ENCODE measurements around the gene INF2.

The INF2 gene

GRCh38 chr14:104694991-104695659 is 5.7 kb downstream of the INF2 start:
- no peaks in the 10 kb centered on the region for H4K20me1 ChIP-seq (ENCODE audit: insufficient read depth, low read length)
- no peaks in the 10 kb centered on the region for H3K36me3 ChIP-seq (ENCODE audit: insufficient read depth, low read length)
- no peak overlapping the region for H3K9ac ChIP-seq (ENCODE audit: low read length)
- peaks cover 3% of the 10 kb centered on the region for H3K4me1 ChIP-seq (ENCODE audit: insufficient read depth, low read length, severe bottlenecking)
- H3K9me2 ChIP-seq (ENCODE audit: low read depth, low read length) = no peaks in the 10 kb centered on the region
- H3F3A ChIP-seq (ENCODE audit: insufficient read depth, low read length) = no peaks in the 10 kb centered on the region
- 0 out of 2 replicates have a peak, but pooled peaks cover 9% of the 10 kb centered on the region for H3K27me3 ChIP-seq (ENCODE audit: insufficient read depth, low read length)
- H3K9me3 ChIP-seq (ENCODE audit: low read length) = no peaks in the 10 kb centered on the region
- no peak overlapping the region for H3K4me2 ChIP-seq (ENCODE audit: low read length)
- H2AFZ ChIP-seq (ENCODE audit: low read length) = no peak overlapping the region
- H3K27ac ChIP-seq (ENCODE audit: low read depth, low read length, poor library complexity, severe bottlenecking) = no peak overlapping the region
- no peak for TF ChIP-seq CTCF (IDR thresholded peaks at IDR 0.05; ENCODE audit: low read length)
- no peak for TF ChIP-seq EZH2 (IDR thresholded peaks at IDR 0.05; ENCODE audit: borderline replicate concordance, low read length)
- H3K79me2 ChIP-seq (ENCODE audit: insufficient read depth, low read length) = no peaks in the 10 kb centered on the region
- no peak overlapping the region for H3K4me3 ChIP-seq (ENCODE audit: low read depth, low read length, poor library complexity, severe bottlenecking)

GRCh38 chr14:104695660-104696000 is 6.2 kb downstream of the INF2 start:
- no peak for TF ChIP-seq EZH2 (IDR thresholded peaks at IDR 0.05; ENCODE audit: borderline replicate concordance, low read length)
- no peak for TF ChIP-seq CTCF (IDR thresholded peaks at IDR 0.05; ENCODE audit: low read length)
- Histone ChIP-seq H3K4me1 (ENCODE audit: insufficient read depth, low read length, severe bottlenecking) (no peaks in the 10 kb centered on the region), H2AFZ (ENCODE audit: low read length) (no peak overlapping the region), H3K4me3 (ENCODE audit: low read depth, low read length, poor library complexity, severe bottlenecking) (no peak overlapping the region), H3K9me3 (ENCODE audit: low read length) (no peaks in the 10 kb centered on the region), H3K36me3 (ENCODE audit: insufficient read depth, low read length) (no peaks in the 10 kb centered on the region), H3K4me2 (ENCODE audit: low read length) (no peak overlapping the region), H3K9me2 (ENCODE audit: low read depth, low read length) (no peaks in the 10 kb centered on the region), H3K27me3 (ENCODE audit: insufficient read depth, low read length) (0 out of 2 replicates have a peak, but pooled peaks cover 5% of the 10 kb centered on the region), H3K9ac (ENCODE audit: low read length) (no peak overlapping the region), H3F3A (ENCODE audit: insufficient read depth, low read length) (no peaks in the 10 kb centered on the region), H3K79me2 (ENCODE audit: insufficient read depth, low read length) (no peaks in the 10 kb centered on the region), H3K27ac (ENCODE audit: low read depth, low read length, poor library complexity, severe bottlenecking) (no peak overlapping the region), H4K20me1 (ENCODE audit: insufficient read depth, low read length) (no peaks in the 10 kb centered on the region)

- no peak overlapping the region for H2AFZ ChIP-seq (ENCODE audit: low read length)
- no peak overlapping the region for H3K27ac ChIP-seq (ENCODE audit: low read depth, low read length, poor library complexity, severe bottlenecking)
- no peaks in the 10 kb centered on the region for H4K20me1 ChIP-seq (ENCODE audit: insufficient read depth, low read length)
- H3K9me2 ChIP-seq (ENCODE audit: low read depth, low read length) = no peaks in the 10 kb centered on the region
- no peaks in the 10 kb centered on the region for H3K36me3 ChIP-seq (ENCODE audit: insufficient read depth, low read length)
- H3K4me3 ChIP-seq (ENCODE audit: low read depth, low read length, poor library complexity, severe bottlenecking) = no peak overlapping the region
- 0 out of 2 replicates have a peak, but pooled peaks cover 5% of the 10 kb centered on the region for H3K27me3 ChIP-seq (ENCODE audit: insufficient read depth, low read length)
- no peaks in the 10 kb centered on the region for H3F3A ChIP-seq (ENCODE audit: insufficient read depth, low read length)
- TF ChIP-seq CTCF (IDR thresholded peaks at IDR 0.05; ENCODE audit: low read length) (no peak), EZH2 (IDR thresholded peaks at IDR 0.05; ENCODE audit: borderline replicate concordance, low read length) (no peak)
- no peaks in the 10 kb centered on the region for H3K4me1 ChIP-seq (ENCODE audit: insufficient read depth, low read length, severe bottlenecking)
- H3K4me2 ChIP-seq (ENCODE audit: low read length) = no peak overlapping the region
- no peaks in the 10 kb centered on the region for H3K79me2 ChIP-seq (ENCODE audit: insufficient read depth, low read length)
- H3K9me3 ChIP-seq (ENCODE audit: low read length) = no peaks in the 10 kb centered on the region
- H3K9ac ChIP-seq (ENCODE audit: low read length) = no peak overlapping the region
Observed at GRCh38 chr14:104696671-104697316, 7.4 kb downstream of the INF2 start.
